Stimulated activated CD8-positive, alpha-beta memory T cell treated with anti-CD3 and anti-CD28 coated beads, Interleukin-15, amount 100 ng/mL, for 4 hours (primary cell): ENCODE data around the gene FAF1.

Source experiments
- DNase-seq, 2 donors: peaks; one replicate each; pipeline ENCODE4 v3.0.0-alpha.2; 2020; ENCODE audit warnings: low read depth in 2 of 2

The FAF1 gene

DNA sequence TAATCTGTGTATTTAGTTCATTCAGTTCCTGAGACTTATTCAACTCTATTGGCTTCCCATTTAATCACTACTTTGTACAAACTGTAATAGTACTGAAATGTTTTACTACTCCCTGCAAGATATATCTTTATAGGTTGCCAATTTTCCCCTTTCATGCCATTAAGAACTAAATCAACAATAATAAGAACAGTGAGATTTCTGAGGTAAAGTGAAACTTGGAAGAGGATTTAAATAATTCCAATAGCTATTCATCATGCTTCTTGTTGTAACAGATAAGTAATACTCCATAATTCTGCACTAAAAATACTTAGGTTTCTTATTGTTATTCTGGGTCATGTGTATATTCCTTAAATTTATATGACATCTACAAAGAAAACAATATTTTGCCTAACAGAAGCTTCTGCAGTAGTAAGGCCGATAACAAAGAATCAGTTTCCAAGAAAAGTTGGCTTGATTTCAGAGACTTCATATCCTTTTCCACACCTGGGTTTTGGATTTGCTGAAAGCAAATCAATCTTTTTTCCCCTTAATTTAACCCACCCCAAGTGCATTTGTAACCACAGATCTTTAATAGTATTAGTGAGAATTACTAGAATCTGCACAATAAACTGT lies 258.3 kb downstream of the FAF1 start:
- DNase-seq = no peak

DNA sequence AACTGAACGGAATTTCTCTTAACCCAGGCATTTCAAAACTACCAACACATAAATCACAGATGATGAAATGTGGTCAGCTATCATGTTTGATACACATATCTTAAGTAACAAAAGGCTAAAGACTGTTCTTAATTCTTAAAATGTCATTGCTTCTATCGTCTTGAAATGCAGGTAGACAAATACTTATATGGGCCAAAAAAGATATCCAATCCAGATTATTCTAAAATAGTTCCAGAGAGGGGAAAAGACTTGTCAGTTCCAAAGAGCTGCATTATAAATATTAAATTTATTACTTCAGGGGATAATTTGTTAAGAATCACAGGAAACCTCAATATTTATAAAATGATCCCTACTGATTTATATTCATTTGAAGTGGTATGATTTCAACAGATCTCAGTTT lies 259.4 kb downstream of the FAF1 start:
- DNase-seq = no peak

DNA sequence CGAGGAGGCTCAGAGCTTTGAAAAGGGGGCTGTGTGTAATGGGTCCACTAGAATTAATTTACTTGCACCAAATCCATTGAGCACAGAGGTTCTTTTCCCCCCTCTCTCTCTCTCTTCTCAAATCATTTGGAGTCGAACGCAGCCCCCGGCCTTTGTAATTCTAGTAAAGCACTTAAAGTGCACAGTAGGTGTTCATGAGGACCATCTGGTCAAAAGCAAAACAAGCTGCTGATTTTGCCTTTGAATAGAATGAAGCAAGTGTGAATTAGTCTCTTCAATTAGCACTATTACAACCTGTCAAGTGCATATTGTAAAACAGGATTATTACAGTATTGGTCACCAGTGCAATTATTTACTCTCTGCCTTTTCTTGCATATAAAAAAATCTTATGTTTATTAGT lies 259.9 kb downstream of the FAF1 start:
- no peak for DNase-seq

DNA sequence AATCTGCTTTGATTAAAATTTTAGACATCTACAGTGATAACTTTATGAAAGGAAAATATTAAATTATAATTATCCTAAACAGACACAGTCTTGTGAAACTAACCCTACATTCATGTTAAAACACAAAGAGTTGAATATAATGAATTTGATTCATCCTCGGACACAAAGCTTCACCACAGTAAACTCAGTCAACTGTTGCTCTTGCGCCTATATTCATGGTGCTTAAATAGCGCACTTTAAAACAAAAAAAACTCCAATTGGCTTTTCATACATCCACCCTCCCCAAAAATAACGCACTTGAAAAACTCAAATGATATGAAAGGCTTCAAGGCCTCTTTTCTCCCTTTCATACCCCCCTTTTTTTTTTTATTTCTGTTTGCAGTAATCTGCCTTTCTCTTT lies 260.3 kb downstream of the FAF1 start:
- DNase-seq = no peak

DNA sequence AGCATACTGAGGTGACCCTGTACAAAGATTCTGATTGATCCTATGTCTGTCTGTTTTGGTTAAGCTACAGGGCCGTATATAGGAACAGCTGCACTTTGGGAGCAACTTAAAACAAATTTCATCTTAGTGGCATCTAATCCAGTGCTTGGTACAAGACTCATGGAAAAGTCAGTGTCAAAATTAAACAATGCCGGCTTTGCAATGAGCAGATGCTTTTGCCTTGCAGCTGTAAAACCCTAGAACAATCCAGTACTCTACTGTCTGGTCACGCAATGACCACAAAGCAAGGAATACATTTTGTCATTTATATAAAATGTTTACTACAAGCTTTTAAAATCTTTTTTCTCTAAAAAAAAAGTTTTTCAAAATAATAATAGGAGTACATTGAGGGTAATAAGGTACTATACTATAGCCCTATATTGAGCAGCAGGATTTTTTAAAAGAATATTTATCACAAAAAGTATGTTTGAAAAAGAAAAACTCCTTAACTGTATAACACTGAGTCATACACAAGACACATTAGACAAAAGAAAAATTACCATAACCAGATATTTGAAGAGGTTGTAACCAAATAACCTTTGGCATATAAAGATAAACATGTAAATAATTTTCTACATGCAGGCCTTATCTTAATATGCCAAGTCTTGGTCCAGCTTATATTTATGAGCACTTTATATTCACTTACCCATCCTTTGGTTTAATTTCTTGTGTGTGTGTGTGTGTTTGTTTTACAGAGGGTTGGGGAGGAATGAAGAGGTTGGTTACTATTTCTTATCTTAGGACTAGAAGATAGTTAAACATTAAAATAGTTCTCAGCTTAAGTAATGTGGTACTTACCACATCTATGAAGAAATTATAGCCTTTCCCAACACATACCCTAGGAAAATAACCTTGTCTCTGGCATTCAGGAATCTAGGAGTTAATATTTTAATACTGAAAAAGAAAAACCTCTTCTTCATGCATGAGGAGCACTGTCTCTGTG lies 262.3 kb downstream of the FAF1 start:
- no peak for DNase-seq

DNA sequence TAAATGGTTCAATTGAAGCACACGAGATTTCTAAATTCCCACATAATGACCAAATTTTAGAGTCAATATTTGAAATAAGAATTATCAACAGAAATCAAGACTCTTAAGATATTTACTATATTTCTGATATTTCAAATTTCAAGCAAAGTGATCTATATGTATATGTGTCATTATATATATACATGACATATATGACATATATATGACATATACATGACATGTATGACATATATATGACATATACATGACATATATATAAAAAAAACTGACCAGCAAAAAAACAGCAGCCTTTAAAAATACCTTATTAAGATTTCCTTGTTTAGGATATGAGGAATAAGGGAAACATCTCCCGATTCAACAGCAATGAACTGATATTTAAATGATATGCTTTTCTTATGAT lies 266.2 kb downstream of the FAF1 start:
- no peak for DNase-seq

DNA sequence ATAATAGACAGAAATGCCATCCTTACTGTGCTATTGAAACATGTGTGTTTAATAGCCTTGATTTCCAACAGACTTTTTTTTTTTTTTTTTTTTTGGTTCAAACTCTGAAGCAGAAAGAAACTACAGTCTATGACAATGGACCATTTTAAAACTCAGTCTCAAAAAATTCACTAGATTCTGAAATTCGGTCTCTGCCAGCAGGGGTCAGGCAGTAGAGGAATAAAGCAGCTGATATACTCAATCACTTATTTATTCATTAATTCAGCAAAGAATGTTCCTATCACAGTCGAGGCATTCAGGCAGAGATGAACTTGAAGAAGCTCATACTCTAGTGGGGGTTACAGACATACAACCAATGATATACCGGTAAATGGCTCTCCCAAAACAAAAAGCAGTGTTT lies 275.9 kb downstream of the FAF1 start:
- DNase-seq = no peak

DNA sequence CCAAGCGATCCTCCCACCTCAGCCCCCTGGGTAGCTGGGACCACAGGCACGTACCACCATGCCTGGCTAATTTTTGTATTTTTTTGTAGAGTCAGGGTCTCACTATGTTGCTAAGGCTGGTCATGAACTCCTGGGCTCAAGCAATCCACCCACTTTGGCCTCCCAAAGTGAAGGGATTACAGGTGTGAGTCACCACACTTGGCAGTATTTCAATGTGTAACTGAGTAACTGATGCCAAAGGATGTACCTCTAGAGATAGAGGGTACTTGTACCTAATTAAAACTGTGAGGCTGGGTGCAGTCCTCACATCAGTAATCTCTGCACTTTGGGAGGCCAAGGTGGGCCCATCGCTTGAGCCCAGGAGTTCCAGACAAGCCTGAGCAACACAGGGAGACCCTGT lies 278.1 kb downstream of the FAF1 start:
- DNase-seq = no peak

DNA sequence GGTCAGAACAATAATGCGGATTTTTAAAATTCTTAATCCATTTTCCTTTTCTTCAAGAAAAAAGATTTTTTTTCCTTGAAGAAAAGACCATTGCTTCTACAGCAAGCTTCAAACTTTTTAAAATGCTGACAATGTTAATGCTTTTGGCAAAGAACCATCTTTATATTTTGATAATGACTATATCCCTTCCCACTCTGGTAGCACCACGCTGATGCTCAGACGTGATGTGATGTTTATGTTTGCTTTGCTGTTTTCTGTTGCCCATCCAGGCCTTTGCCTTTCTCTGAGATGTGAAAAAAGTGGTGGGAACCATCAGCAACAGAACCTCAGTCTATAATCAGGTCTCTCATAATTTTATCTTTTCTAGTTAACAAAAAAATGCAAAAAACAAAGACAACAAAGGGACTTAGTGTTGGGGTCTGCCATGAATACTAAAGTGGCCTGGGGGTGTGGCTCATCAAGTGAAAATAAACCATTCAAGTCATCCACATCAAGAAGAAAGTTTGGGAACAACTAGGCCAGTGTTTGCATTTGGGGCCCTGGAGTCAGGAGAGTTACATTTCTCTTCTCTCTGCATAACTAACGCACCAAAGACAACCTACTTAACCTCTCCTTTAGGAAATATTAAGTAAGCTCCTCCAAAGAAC lies 292.2 kb downstream of the FAF1 start:
- DNase-seq = no peak

DNA sequence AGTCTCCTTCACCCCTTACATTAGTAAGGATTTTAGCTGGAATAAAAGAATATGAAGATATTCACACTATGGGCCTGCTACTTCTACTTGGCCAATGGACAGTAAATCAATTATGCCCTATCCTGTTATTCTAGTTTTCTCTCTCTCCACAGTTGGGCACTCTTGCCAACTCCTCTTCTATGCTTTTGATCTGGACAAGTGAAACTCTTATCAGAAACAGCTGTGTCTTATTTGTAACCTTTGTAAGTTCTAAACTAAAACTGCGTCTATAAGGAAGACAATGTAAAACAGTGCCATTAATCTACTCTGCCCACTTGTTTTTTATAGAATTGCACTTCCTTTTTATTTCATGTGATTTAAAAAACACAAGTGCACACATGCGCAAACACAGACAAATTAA lies 292.8 kb downstream of the FAF1 start:
- DNase-seq = no peak

DNA sequence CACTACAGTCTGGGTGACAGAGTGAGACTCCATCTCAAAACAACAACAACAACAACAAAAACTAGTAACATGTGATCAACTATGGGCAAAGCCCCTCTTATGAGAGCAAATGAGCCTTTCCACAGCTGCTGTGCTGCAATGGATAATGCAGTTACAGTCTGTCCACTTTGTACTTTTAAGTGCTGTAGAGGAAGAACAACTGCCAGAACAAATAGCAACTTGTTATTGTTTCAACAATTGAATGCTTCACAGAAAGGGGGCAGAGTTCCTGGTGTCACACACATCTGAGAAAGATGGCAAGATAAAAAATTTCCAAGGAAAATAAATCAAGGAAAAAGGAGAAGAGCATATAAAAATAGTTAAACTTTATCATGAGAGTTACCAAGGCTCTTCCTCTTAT lies 293.2 kb downstream of the FAF1 start:
- DNase-seq = no peak

DNA sequence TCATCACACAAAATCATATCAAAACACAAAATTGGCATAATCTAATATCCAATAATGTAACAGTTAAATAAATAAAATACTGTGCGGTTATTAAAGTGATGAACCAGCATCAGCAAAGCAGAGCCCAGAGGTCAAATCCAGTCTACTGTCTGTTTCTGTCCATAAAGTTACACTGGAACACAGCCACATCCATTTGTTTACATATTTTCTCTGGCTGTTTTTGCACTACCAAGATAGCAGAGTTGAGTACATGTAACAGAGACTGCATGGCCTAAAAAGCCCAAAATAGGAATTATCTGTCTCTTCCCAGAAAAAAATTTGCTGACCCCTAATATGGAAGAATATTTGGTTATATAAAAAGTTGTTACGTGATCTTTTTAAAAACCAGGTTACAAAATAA lies 294.7 kb downstream of the FAF1 start:
- DNase-seq = no peak

DNA sequence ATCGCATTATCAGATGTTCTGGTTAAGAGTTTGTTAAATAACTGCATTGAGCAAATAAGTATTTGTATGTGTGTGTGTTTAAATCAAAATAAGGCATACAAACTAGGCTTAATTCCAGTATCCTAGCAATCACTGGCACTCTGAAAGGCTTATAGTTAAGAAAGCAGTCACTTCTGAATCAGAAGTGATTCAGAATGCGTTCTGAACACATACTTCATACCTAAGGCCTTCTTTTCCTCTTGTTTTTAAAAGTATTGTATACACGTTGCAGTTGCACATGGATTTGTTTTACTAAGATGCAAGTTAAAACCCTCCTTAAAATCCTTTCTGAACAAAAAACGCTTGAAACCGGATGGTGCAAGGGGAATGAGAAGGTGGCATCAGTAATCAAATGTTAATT lies 298.4 kb downstream of the FAF1 start:
- no peak for DNase-seq

DNA sequence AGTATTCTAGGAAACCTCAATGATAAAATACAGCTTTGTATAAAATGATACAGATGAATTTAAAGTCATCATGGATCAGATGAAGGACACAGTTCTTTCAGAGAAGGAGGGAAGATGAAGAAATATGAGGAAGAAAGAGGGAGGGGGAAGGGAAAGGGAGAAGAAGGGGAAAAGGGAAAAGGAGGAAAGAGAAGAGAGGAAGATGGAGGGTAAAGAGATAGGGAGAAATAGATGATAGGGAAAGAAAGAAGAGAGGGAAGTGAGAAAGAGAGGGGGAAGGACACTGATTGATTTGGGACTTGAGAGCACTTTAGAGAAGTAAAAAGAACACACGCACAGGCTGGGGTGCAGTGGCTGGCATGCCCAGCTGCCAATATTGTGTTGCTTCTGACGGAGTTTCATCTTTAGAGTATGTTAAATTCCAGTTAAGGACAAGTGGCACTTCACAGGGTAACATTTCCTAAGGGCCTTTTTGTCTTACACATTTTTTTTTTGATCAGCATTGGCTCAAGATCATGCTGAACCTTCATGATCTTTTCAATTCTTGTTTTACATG lies 300.9 kb downstream of the FAF1 start:
- no peak for DNase-seq

DNA sequence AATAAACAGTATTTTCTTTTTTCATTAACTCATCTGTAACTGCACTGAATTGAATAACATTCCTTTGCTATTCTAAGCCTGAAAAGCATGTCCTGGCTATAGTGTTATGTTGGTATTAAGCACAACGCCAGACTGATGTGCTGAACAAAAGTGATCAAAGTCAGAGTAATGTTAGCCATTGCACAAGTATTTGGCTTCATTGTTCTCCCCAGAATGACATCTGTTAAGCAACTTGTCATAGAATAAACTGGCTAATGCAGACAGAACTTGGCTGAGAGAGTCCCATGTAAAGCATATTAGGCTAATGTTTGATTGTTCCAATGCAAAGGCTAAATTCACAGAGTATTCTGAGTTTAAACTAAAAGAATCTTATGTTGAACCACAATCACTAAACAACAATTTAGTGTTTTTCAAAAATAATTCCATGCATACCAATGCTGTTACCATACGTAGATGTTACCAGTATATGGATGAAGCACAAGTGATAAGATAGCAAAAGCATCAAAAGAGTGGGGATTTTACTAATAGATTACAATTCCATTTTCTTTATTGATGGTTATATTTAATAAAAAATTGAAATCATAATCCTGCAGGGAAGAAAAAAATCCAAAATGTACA lies 301.5 kb downstream of the FAF1 start:
- no peak for DNase-seq

DNA sequence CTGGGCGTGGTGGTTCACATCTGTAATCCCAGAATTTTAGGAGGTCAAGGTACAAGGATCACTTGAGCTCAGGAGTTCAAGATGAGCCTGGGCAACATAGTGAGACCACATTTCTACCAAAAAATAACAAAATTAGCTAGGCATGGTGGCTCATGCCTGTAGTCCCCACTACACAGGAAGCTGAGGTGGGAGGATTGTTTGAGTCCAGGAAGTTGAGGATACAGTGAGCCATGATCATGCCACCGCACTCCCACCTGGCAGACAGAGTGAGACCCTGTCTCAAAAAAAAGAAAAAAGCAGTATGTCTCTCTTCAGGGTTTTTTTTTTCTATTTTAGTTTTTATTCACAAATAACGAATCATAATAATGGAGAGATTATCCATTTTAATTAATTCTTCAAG lies 303.1 kb downstream of the FAF1 start:
- DNase-seq = no peak

DNA sequence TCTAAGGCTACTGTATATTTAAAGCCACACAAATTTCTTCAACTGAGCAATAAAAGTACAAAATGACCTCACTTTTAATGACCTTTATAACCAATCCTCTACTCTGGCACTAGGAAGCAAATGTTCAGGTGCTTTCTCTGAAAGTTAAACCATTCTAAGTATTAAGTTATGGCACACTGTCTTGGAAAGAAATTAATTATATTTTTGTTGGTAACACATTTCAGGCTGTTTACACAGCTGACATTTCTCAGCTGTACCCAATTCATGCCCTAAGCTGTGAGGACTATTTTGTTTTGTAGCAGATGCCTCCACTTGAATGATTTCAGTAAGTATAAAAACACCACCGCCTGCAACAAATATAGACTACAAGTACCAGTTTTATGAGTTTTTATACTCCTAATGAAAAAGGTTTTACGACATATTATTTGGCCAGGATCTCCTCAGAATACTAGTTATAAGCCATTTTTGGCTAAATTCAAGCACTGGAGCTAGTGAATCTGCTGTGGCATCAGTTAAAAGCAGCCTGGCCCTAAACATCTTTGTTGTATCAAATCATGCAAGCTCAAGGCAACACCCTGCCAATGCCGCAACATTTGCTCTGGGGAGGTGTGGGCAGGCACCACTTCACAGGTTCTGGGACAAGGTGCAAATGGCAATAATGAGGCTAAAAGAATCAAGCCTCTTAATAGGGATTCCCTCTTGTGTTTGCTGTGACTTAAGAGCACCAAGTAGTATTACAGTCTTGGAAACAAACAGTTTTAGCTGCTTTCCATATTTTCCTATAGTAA lies 308.4 kb downstream of the FAF1 start:
- no peak for DNase-seq

DNA sequence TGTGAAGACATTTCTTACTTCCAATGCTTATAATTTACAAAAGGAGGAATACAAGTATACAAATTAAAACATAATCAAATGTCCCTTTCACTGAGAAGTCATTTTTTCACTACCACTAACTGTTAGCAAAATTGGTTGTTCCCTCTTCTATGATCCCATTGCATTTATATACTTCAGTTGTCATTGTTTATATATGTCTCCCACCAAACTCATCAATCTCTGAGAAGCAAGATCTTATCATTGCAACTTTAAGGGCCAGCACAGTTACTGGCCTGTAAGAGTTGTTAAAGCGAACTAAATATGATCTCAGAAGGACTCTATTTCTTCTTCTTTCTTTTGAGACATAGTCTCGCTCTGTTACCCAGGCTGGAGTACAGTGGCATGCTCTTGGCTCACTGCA lies 313.5 kb downstream of the FAF1 start:
- no peak for DNase-seq

DNA sequence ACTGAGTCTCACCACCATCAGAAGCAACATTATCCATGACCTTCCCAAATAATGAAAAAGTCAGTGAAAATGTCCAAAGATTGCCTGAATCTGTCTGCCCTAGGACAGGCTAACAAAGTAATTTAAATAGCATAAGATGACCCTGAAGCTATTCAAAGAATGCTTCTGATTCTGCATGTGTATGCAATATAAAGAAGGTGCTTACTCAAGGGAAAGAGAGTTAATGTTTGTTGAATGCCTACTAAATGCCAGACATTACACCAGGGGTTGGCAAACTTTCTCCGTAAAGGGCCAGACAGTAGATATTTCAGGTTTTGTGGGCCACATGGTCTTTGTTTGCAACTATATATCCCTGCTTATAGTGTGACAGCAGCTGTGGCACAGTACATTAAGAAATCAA lies 314.9 kb downstream of the FAF1 start:
- DNase-seq = no peak

DNA sequence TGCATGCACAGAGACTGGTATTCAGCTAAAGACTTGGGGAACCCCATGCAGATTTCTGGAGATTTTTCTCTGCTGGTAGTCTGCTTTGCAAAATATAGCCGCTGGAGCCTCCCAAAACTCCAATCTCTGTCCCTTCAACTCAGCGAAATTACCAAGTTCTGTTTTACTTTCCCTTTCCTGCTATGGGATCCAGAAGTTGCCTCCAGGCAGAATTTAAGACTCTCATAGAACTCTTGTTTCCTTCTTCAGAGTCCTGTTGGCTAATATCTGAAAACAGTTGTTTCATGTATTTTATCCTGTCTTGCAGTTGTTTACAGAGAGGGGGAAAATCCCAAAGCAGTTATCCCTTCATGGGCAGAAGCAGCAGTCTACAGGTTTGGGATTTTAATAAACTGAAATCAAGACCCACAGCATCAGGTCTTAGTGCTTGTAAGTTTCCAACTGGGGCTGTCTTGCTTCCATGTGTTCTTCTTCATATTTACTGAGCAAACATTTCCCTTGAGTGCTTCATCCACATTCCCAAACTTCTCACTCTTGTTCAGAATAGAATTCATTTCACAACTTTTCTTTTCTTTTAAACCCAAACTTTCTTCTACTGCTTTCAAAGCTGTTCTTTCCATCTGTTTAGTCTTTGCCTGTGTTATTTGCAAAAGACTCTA lies 315.5 kb downstream of the FAF1 start:
- no peak for DNase-seq

DNA sequence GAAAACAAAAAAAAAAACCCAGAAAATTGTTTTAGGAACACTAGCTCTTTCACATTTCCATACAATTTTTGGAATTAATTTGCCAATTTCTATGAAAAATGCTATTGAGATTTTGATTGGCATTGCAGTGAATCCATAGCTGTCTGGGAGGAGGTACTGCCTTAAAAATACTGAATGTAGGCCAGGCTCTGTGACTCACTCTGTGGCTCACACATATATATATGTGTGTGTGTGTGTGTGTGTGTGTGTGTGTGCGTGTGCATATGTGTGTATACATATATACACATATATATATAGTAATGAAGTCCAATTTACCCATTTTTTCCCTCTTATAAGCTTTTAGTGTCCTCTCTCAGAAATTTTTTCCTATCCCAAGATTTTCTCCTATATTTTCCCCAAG lies 322.6 kb downstream of the FAF1 start:
- DNase-seq = no peak
